Tibial nerve (tissue), 4 donors: ENCODE data around the gene VTN.

Experiments
- CTCF ChIP-seq, 5 experiments: fragments of 200-600 bp in 3 of 5; fragments of 450-650 bp in 2 of 5; sonication (generic) in 3 of 5; IDR thresholded peaks; one replicate each; pipeline ENCODE4 v1.5.1; 2016 to 2019; ENCODE audit warnings: antibody characterized with exemption in 5 of 5, mild to moderate bottlenecking in 3 of 5, moderate library complexity in 2 of 5
- EP300 ChIP-seq, 2 donors: sonication (generic); formaldehyde crosslinking; IDR thresholded peaks; one replicate each; pipeline ENCODE4 v1.6.1; 2017; ENCODE audit warnings: antibody characterized with exemption in 2 of 2, mild to moderate bottlenecking in 1 of 2
- POLR2A ChIP-seq, 2 donors: fragments of 450-650 bp; IDR thresholded peaks; one replicate each; pipeline ENCODE4 v1.6.1; 2017; ENCODE audit warnings: antibody characterized with exemption in 2 of 2, mild to moderate bottlenecking in 2 of 2, moderate library complexity in 2 of 2

DNA sequence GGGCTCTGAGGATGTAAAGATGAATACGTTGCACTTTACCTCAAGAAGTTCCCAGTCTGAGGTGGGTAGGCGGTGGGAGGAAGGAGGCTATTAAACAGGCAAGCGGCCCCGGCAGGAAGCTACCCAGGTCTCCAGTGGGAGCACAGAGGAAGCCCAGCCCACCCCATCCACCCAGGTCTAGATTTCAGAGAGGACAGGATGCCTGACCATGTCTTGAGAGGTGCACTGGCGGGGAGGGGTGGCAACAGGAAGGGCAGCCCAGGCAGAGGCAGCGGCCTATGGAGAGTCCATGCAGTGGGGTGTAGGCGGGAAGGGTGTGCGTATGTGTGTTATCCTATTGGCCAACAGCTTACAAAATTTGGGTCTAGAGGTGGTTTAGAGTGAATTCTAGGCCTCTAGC lies 15.3 kb upstream of the VTN start:
- TF ChIP-seq CTCF (IDR thresholded peaks at IDR 0.05) (no peak), POLR2A (IDR thresholded peaks at IDR 0.05) (no peak), EP300 (IDR thresholded peaks at IDR 0.05) (no peak)
